Mesenchymal stem cell (in vitro differentiated cells and primary cell): ENCODE data around the gene RYR1.

Experiments
- DNase-seq: peaks from one replicate; pipeline ENCODE4 v3.0.0-alpha.2; 2013
- H2AFZ ChIP-seq: one replicate; pipeline ENCODE4 v1.6.1; 2013; ENCODE audit warnings: low read depth, mild to moderate bottlenecking, control low read depth, inconsistent platforms, low read length, moderate library complexity
- H2AK5ac ChIP-seq: 2 replicates; pipeline ENCODE4 v1.6.1; 2013; ENCODE audit warnings: low read length, moderate library complexity, mild to moderate bottlenecking, inconsistent platforms; ENCODE audit not compliant: severe bottlenecking
- H2BK120ac ChIP-seq: one replicate; pipeline ENCODE4 v1.6.1; 2013; ENCODE audit warnings: low read depth, mild to moderate bottlenecking, inconsistent platforms, low read length, moderate library complexity
- H2BK12ac ChIP-seq, 2 experiments: one replicate each; pipeline ENCODE4 v1.6.1; 2013; ENCODE audit warnings: inconsistent platforms in 2 of 2, low read length in 2 of 2, mild to moderate bottlenecking in 2 of 2, moderate library complexity in 2 of 2, control low read depth in 1 of 2
- H2BK15ac ChIP-seq: one replicate; pipeline ENCODE4 v1.6.1; 2013; ENCODE audit warnings: mild to moderate bottlenecking, low read depth, inconsistent platforms; ENCODE audit not compliant: poor library complexity, severe bottlenecking
- H2BK5ac ChIP-seq: 2 replicates; pipeline ENCODE4 v1.6.1; 2013; ENCODE audit warnings: low read depth, mild to moderate bottlenecking, low read length, control low read depth, inconsistent platforms; ENCODE audit not compliant: poor library complexity, severe bottlenecking
- H3K14ac ChIP-seq, 2 experiments: one replicate each; pipeline ENCODE4 v1.6.1; 2013; ENCODE audit warnings: inconsistent platforms in 2 of 2, low read length in 2 of 2, control low read depth in 1 of 2, mild to moderate bottlenecking in 1 of 2, moderate library complexity in 1 of 2
- H3K18ac ChIP-seq, 2 experiments: one replicate each; pipeline ENCODE4 v1.6.1; 2013; ENCODE audit warnings: inconsistent platforms in 2 of 2, low read length in 2 of 2, control low read depth in 1 of 2, low read depth in 1 of 2, mild to moderate bottlenecking in 1 of 2
- H3K23ac ChIP-seq, 2 experiments: one replicate each; pipeline ENCODE4 v1.6.1; 2013; ENCODE audit warnings: inconsistent platforms in 2 of 2, low read length in 2 of 2, mild to moderate bottlenecking in 2 of 2, moderate library complexity in 2 of 2, control low read depth in 1 of 2
- H3K27ac ChIP-seq: 2 replicates; pipeline ENCODE4 v1.5.1; 2013; ENCODE audit warnings: mild to moderate bottlenecking, moderate library complexity, low read length, control low read depth, inconsistent platforms; ENCODE audit not compliant: poor library complexity, severe bottlenecking
- H3K27me3 ChIP-seq, 2 experiments: 2 replicates each; pipeline versions ENCODE4 v1.6.1 to v1.7.0; 2013; ENCODE audit warnings: low read length in 2 of 2, mild to moderate bottlenecking in 2 of 2, moderate library complexity in 2 of 2, control low read depth in 1 of 2, inconsistent platforms in 1 of 2; ENCODE audit not compliant: control insufficient read depth in 1 of 2, insufficient read depth in 1 of 2
- H3K36me3 ChIP-seq, 2 experiments: 2 replicates each; pipeline versions ENCODE4 v1.6.1 to v1.7.0; 2013; ENCODE audit warnings: low read length in 2 of 2, control low read depth in 1 of 2, inconsistent platforms in 1 of 2, low read depth in 1 of 2, mild to moderate bottlenecking in 1 of 2; ENCODE audit not compliant: insufficient read depth in 2 of 2, control insufficient read depth in 1 of 2
- H3K4ac ChIP-seq, 2 experiments: one replicate each; pipeline ENCODE4 v1.6.1; 2013; ENCODE audit warnings: inconsistent platforms in 2 of 2, low read length in 2 of 2, mild to moderate bottlenecking in 2 of 2, moderate library complexity in 2 of 2, control low read depth in 1 of 2, low read depth in 1 of 2
- H3K4me1 ChIP-seq: 2 replicates; pipeline ENCODE4 v1.6.1; 2013; ENCODE audit warnings: low read depth, low read length, control low read depth; ENCODE audit not compliant: control insufficient read depth, insufficient read depth
- H3K4me2 ChIP-seq: 2 replicates; pipeline ENCODE4 v1.6.1; 2013; ENCODE audit warnings: low read length, mild to moderate bottlenecking, inconsistent platforms; ENCODE audit not compliant: poor library complexity, severe bottlenecking
- H3K4me3 ChIP-seq, 2 experiments: 2 replicates each; pipeline versions ENCODE4 v1.5.1 to v1.7.0; 2013; ENCODE audit warnings: low read length in 2 of 2, mild to moderate bottlenecking in 2 of 2, control low read depth in 1 of 2, low read depth in 1 of 2; ENCODE audit not compliant: insufficient read depth in 1 of 2
- H3K79me1 ChIP-seq: replicated peaks from 2 replicates; pipeline ENCODE4 v1.6.1; 2013; ENCODE audit warnings: mild to moderate bottlenecking, control low read depth, low read length, inconsistent platforms; ENCODE audit not compliant: poor library complexity, severe bottlenecking
- H3K9ac ChIP-seq: 2 replicates; pipeline ENCODE4 v1.7.0; 2013; ENCODE audit warnings: mild to moderate bottlenecking, low read length, moderate library complexity
- H3K9me3 ChIP-seq: 2 replicates; pipeline ENCODE4 v1.7.0; 2013; ENCODE audit warnings: mild to moderate bottlenecking, low read length; ENCODE audit not compliant: control insufficient read depth
- H4K8ac ChIP-seq: one replicate; pipeline ENCODE4 v1.6.1; 2013; ENCODE audit warnings: inconsistent platforms, mild to moderate bottlenecking, low read length, moderate library complexity
- H4K91ac ChIP-seq: one replicate; pipeline ENCODE4 v1.6.1; 2013; ENCODE audit warnings: mild to moderate bottlenecking, low read length, inconsistent platforms
- WGBS: methylation state at CpG from one replicate; pipeline ENCODE4 v1.1.7; 2013; ENCODE audit warnings: mixed read lengths; 5-methylcytosine and 5-hydroxymethylcytosine counted together

The RYR1 gene

GRCh38 chr19:38606131-38606530 is 172.6 kb downstream of the RYR1 start:
- Histone ChIP-seq H3K9ac (no peak overlapping the region), H2BK120ac (no peak overlapping the region), H3K4me2 (no peak overlapping the region), H4K91ac (no peak overlapping the region), H3K4ac (no peak overlapping the region), H3K27me3 (peaks cover 3 to 10% of the 10 kb centered on the region in 2 experiments), H3K36me3 (no peaks in the 10 kb centered on the region), H3K18ac (no peak overlapping the region), H2AK5ac (no peak overlapping the region), H3K14ac (no peak overlapping the region), H3K9me3 (no peaks in the 10 kb centered on the region), H2AFZ (no peak overlapping the region), H3K4me3 (no peak overlapping the region), H2BK15ac (no peak overlapping the region), H3K4me1 (peaks cover 1% of the 10 kb centered on the region), H4K8ac (no peak overlapping the region), H3K79me1 (no peaks in the 10 kb centered on the region), H2BK12ac (no peak overlapping the region), H3K23ac (no peak overlapping the region), H2BK5ac (no peak overlapping the region), H3K27ac (no peak overlapping the region)
- 88% methylated on average over 6 of the region's 6 CpGs for WGBS
- DNase-seq: no peak

GRCh38 chr19:38614289-38614688 is 180.8 kb downstream of the RYR1 start:
- WGBS: 67% methylated on average over 2 of the region's 3 CpGs
- Histone ChIP-seq H3K14ac (no peak overlapping the region), H3K9ac (no peak overlapping the region)

DNA sequence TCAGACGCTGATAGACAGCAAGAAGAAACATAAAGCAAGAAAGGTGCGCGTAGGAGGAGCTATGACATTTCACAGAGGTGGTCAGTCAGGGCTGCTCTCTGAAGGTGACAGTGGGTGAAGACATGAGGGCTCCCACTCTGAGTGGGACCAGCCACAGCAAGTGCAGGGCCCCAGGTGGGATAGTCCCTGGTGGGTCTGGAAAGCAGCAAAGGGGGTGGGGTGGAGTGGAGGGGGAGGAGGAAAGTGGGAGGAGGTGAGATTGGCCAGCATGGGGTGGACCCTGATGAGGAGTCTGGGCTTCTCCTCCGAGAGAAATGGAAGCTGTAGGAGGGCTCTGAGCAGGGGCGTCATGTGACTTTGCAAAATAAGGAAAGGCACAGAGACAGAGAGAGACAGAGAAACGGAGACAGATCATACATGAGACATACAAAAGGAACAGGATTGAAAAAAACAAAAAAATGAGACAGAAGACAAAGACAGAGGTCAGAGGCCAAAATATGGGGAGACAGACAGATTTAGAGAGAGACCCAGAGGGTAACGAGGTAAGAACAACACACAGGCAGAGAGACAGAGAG is 181.6 kb downstream of the RYR1 start:
- Histone ChIP-seq H3K4me1 (peaks cover 13% of the 10 kb centered on the region), H2BK120ac (no peak overlapping the region), H3K36me3 (peaks cover 0 to under 1% of the 10 kb centered on the region in 2 experiments), H3K9me3 (no peaks in the 10 kb centered on the region), H3K4me3 (no peak overlapping the region), H3K9ac (no peak overlapping the region), H2BK15ac (no peak overlapping the region), H2AK5ac (no peak overlapping the region), H4K91ac (no peak overlapping the region), H3K79me1 (peaks cover 4% of the 10 kb centered on the region), H2BK12ac (no peak overlapping the region), H4K8ac (no peak overlapping the region), H3K4me2 (no peak overlapping the region), H3K23ac (no peak overlapping the region), H2BK5ac (no peak overlapping the region), H3K14ac (no peak overlapping the region), H3K18ac (no peak overlapping the region), H3K27ac (no peak overlapping the region), H3K4ac (no peak overlapping the region), H3K27me3 (no peaks in the 10 kb centered on the region), H2AFZ (no peak overlapping the region)
- WGBS: 67% methylated on average over 7 of the region's 7 CpGs
- DNase-seq: no peak

More at GRCh38 chr19:38614289-38614688, 180.8 kb downstream of the RYR1 start:
- H4K8ac ChIP-seq: no peak overlapping the region
- H3K4ac ChIP-seq: no peak overlapping the region
- H2BK15ac ChIP-seq: no peak overlapping the region
- H3K4me2 ChIP-seq: no peak overlapping the region
- peaks cover 2% of the 10 kb centered on the region for H3K79me1 ChIP-seq
- no peak overlapping the region for H3K27ac ChIP-seq
- DNase-seq: no peak
- H2BK120ac ChIP-seq: no peak overlapping the region
- peaks cover 7% of the 10 kb centered on the region for H3K4me1 ChIP-seq
- H3K9me3 ChIP-seq: no peaks in the 10 kb centered on the region
- no peak overlapping the region for H2AFZ ChIP-seq
- H2BK5ac ChIP-seq: no peak overlapping the region
- no peak overlapping the region for H3K4me3 ChIP-seq
- no peak overlapping the region for H2AK5ac ChIP-seq
- no peak overlapping the region for H3K18ac ChIP-seq
- no peak overlapping the region for H4K91ac ChIP-seq
- no peak overlapping the region for H2BK12ac ChIP-seq
- no peak overlapping the region for H3K23ac ChIP-seq
- no peaks in the 10 kb centered on the region for H3K36me3 ChIP-seq
- no peaks in the 10 kb centered on the region for H3K27me3 ChIP-seq

- H2BK12ac ChIP-seq: no peak overlapping the region
- H3K23ac ChIP-seq: no peak overlapping the region
- H3K36me3 ChIP-seq: peaks cover 11 to 12% of the 10 kb centered on the region in 2 experiments
- no peak overlapping the region for H4K91ac ChIP-seq
- no peaks in the 10 kb centered on the region for H3K27me3 ChIP-seq
- H2AFZ ChIP-seq: no peak overlapping the region
- H4K8ac ChIP-seq: no peak overlapping the region
- no peak overlapping the region for H3K18ac ChIP-seq
- no peak overlapping the region for H3K4ac ChIP-seq
- H2BK120ac ChIP-seq: no peak overlapping the region
- H3K27ac ChIP-seq: no peak overlapping the region
- peaks cover 17% of the 10 kb centered on the region for H3K4me1 ChIP-seq
- H3K4me3 ChIP-seq: no peak overlapping the region
- H3K14ac ChIP-seq: no peak overlapping the region
- no peak overlapping the region for H3K4me2 ChIP-seq
- no peak overlapping the region for H2BK5ac ChIP-seq
- DNase-seq: no peak
- peaks cover 11% of the 10 kb centered on the region for H3K79me1 ChIP-seq
- H3K9me3 ChIP-seq: no peaks in the 10 kb centered on the region
- H3K9ac ChIP-seq: no peak overlapping the region
- WGBS: 93% methylated on average over 6 of the region's 6 CpGs
- H2BK15ac ChIP-seq: no peak overlapping the region
- H2AK5ac ChIP-seq: no peak overlapping the region
Observed at GRCh38 chr19:38616265-38616664, 182.8 kb downstream of the RYR1 start.
